PC-3 (cell line): Measurements from ENCODE around the gene CTRB2. TPM values are rescaled to one million over a fixed set of nuclear protein-coding genes. Genes with fewer than 3 reads are reported as not detected.

Experiments
- ATAC-seq: fragments of 200-7000 bp; cut with Tn5 transposase; 2 replicates; pipeline ENCODE4 v1.9.1; 2020; ENCODE audit warnings: mild to moderate bottlenecking, moderate library complexity
- BruUV-seq: library from RNA; stranded (reverse); fragments of 400-500 nt; replicated peaks from 2 replicates; lab custom pipeline; 2021; lab: Mats Ljungman, UMichigan
- CTCF ChIA-PET: fragments of 300-600 bp; sonication (Branson Sonifier 250); formaldehyde crosslinking; loops from one replicate; lab custom pipeline; 2022; ENCODE audit warnings: antibody characterized with exemption; lab: Charles Lee
- POLR2A ChIA-PET: fragments of 300-600 bp; sonication (Branson Sonifier 250); formaldehyde crosslinking; loops from one replicate; lab custom pipeline; 2022; ENCODE audit warnings: antibody characterized with exemption; ENCODE audit not compliant: unreplicated experiment; lab: Charles Lee
- DNase-seq: peaks from one replicate; pipeline ENCODE4 v3.0.0-alpha.2; 2015
- H2AFZ ChIP-seq: fragments of 300-600 bp; sonication (generic); 2 replicates; pipeline ENCODE4 v1.6.0; 2016; ENCODE audit warnings: antibody characterized with exemption, low read length
- H3F3A ChIP-seq: fragments of 300-600 bp; sonication (generic); one replicate; pipeline ENCODE4 v1.6.0; 2017; ENCODE audit warnings: antibody characterized with exemption, low read length, control low read depth, mild to moderate bottlenecking; ENCODE audit not compliant: unreplicated experiment
- H3K27ac ChIP-seq: fragments of 300-600 bp; sonication (generic); 2 replicates; pipeline ENCODE4 v1.5.1; 2016; ENCODE audit warnings: mild to moderate bottlenecking, low read length
- H3K27me3 ChIP-seq: fragments of 300-600 bp; sonication (generic); 2 replicates; pipeline ENCODE4 v1.6.1; 2016; ENCODE audit warnings: low read length, mixed read lengths
- H3K36me3 ChIP-seq: fragments of 300-600 bp; sonication (generic); 2 replicates; pipeline ENCODE4 v1.6.1; 2016; ENCODE audit warnings: low read depth, mixed run types, low read length, mixed read lengths
- H3K4me1 ChIP-seq: fragments of 300-600 bp; sonication (generic); 2 replicates; pipeline ENCODE4 v1.5.1; 2016; ENCODE audit warnings: low read length; ENCODE audit not compliant: insufficient read depth
- H3K4me2 ChIP-seq: fragments of 300-600 bp; sonication (generic); 2 replicates; pipeline ENCODE4 v1.6.0; 2016; ENCODE audit warnings: low read length
- H3K4me3 ChIP-seq: fragments of 300-600 bp; sonication (generic); 2 replicates; pipeline ENCODE4 v1.5.1; 2016; ENCODE audit warnings: mild to moderate bottlenecking, low read length, mixed read lengths
- H3K79me2 ChIP-seq: fragments of 300-600 bp; sonication (generic); 2 replicates; pipeline ENCODE4 v1.6.1; 2017; ENCODE audit warnings: low read length, mixed read lengths
- H3K9ac ChIP-seq: fragments of 300-600 bp; sonication (generic); 2 replicates; pipeline ENCODE4 v1.6.0; 2016; ENCODE audit warnings: mild to moderate bottlenecking, low read length
- H3K9me2 ChIP-seq: fragments of 300-600 bp; sonication (generic); replicated peaks from 2 replicates; pipeline ENCODE4 v1.6.1; 2016; ENCODE audit warnings: mixed run types, low read length, mixed read lengths
- H3K9me3 ChIP-seq: fragments of 300-600 bp; sonication (generic); 2 replicates; pipeline ENCODE4 v1.6.1; 2016; ENCODE audit warnings: low read length, mixed read lengths
- H4K20me1 ChIP-seq: fragments of 300-600 bp; sonication (generic); 2 replicates; pipeline ENCODE4 v1.6.1; 2016; ENCODE audit warnings: low read length, mixed read lengths
- EZH2 ChIP-seq: fragments of 300-600 bp; sonication (generic); IDR thresholded peaks from one replicate; pipeline ENCODE4 v1.6.1; 2017; ENCODE audit warnings: antibody characterized with exemption, mild to moderate bottlenecking, low read length; ENCODE audit not compliant: unreplicated experiment
- EZH2phosphoT487 ChIP-seq: fragments of 300-600 bp; sonication (generic); IDR thresholded peaks from 2 replicates; pipeline ENCODE4 v1.6.1; 2018; ENCODE audit warnings: mild to moderate bottlenecking, antibody characterized with exemption, low read length, borderline replicate concordance
- intact Hi-C: fragments of 100-400 bp; cut with micrococcal nuclease; formaldehyde crosslinking; loops from 2 replicates; pipeline ENCODE4 v1.9.0; 2023
- total RNA-seq: library from RNA; depleted of rRNA; stranded (reverse); fragments of >200 nt; gene quantifications from 2 replicates; pipeline ENCODE4 v1.2.3, GENCODE V29; 2014
- TF ChIP-seq, protein P1 (sequence below): fragments of 300-600 bp; sonication (generic); conservative IDR thresholded peaks from 2 replicates; pipeline ENCODE4 v1.5.1; 2017; ENCODE audit warnings: antibody characterized with exemption, low read depth, mild to moderate bottlenecking, low read length

Gene CTRB2
- total RNA-seq, 1 experiment from 2014 or later: not detected

DNA sequence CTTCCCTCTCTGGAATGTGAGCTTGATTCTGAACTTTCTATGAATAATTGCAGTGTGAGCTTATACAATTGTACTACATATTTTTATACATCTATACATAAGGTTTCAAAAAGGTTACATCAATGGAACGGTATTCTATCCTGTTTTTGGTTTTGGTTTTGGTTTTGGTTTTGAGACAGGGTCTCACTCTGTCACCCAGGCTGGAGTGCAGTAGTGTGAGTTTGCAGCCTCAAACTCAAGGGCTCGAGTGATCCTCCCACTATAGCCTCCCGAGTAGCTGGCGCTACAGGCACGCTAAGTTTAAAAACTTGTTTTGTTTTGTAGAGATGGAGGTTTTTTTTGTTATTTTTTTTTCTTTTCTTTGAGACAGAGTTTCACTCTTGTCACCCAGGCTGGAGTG is 12.9 kb upstream of the CTRB2 start:
- Histone ChIP-seq H3K9ac (no peak overlapping the region), H3K27me3 (no peaks in the 10 kb centered on the region), H4K20me1 (no peaks in the 10 kb centered on the region), H3K36me3 (no peaks in the 10 kb centered on the region), H3K9me3 (no peaks in the 10 kb centered on the region), H3K79me2 (no peaks in the 10 kb centered on the region), H3F3A (no peaks in the 10 kb centered on the region), H2AFZ (no peak overlapping the region), H3K4me2 (no peak overlapping the region), H3K4me1 (no peaks in the 10 kb centered on the region), H3K4me3 (no peak overlapping the region), H3K27ac (no peak overlapping the region), H3K9me2 (no peaks in the 10 kb centered on the region)
- ATAC-seq (no peak), DNase-seq (no peak)
- BruUV-seq: no TSS peak
- CTCF ChIA-PET: no interaction called here
- POLR2A ChIA-PET: no interaction called here
- TF ChIP-seq EZH2 (no peak), EZH2phosphoT487 (no peak)
- TF ChIP-seq, protein P1, sequence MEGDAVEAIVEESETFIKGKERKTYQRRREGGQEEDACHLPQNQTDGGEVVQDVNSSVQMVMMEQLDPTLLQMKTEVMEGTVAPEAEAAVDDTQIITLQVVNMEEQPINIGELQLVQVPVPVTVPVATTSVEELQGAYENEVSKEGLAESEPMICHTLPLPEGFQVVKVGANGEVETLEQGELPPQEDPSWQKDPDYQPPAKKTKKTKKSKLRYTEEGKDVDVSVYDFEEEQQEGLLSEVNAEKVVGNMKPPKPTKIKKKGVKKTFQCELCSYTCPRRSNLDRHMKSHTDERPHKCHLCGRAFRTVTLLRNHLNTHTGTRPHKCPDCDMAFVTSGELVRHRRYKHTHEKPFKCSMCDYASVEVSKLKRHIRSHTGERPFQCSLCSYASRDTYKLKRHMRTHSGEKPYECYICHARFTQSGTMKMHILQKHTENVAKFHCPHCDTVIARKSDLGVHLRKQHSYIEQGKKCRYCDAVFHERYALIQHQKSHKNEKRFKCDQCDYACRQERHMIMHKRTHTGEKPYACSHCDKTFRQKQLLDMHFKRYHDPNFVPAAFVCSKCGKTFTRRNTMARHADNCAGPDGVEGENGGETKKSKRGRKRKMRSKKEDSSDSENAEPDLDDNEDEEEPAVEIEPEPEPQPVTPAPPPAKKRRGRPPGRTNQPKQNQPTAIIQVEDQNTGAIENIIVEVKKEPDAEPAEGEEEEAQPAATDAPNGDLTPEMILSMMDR: no peak
- intact Hi-C loops: no loop called here

DNA sequence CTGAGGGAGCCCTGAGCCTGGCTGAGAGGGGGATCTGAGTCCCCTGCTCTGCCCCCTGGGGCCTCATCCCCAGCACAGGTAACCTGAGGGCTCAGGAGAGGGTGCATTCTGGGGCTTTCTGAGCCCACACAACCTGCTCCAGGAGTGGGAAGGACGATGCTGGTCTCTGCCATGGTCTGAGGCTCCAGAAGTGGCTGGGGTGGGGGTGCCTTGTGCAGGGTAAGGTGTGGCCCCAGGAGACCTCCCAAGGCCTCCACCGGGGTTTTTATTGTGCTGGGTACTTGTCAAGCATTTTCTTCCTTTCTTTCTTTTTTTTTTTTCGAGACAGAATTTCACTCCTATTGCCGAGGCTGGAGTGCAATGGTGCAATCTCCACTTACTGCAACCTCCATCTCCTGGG is 12.1 kb upstream of the CTRB2 start:
- Histone ChIP-seq H3K79me2 (no peaks in the 10 kb centered on the region), H3K4me1 (no peaks in the 10 kb centered on the region), H3K4me2 (no peak overlapping the region), H3K9me3 (no peaks in the 10 kb centered on the region), H3K36me3 (no peaks in the 10 kb centered on the region), H3K9me2 (no peaks in the 10 kb centered on the region), H3K9ac (no peak overlapping the region), H4K20me1 (no peaks in the 10 kb centered on the region), H3K4me3 (no peak overlapping the region), H3K27ac (no peak overlapping the region), H2AFZ (no peak overlapping the region), H3F3A (no peaks in the 10 kb centered on the region), H3K27me3 (no peaks in the 10 kb centered on the region)
- ChIA-PET CTCF (no interaction called here), POLR2A (no interaction called here)
- intact Hi-C loops: no loop called here
- ATAC-seq: no peak
- no peak for DNase-seq
- BruUV-seq: no TSS peak
- TF ChIP-seq EZH2 (no peak), EZH2phosphoT487 (no peak)
- TF ChIP-seq, protein P1: no peak

DNA sequence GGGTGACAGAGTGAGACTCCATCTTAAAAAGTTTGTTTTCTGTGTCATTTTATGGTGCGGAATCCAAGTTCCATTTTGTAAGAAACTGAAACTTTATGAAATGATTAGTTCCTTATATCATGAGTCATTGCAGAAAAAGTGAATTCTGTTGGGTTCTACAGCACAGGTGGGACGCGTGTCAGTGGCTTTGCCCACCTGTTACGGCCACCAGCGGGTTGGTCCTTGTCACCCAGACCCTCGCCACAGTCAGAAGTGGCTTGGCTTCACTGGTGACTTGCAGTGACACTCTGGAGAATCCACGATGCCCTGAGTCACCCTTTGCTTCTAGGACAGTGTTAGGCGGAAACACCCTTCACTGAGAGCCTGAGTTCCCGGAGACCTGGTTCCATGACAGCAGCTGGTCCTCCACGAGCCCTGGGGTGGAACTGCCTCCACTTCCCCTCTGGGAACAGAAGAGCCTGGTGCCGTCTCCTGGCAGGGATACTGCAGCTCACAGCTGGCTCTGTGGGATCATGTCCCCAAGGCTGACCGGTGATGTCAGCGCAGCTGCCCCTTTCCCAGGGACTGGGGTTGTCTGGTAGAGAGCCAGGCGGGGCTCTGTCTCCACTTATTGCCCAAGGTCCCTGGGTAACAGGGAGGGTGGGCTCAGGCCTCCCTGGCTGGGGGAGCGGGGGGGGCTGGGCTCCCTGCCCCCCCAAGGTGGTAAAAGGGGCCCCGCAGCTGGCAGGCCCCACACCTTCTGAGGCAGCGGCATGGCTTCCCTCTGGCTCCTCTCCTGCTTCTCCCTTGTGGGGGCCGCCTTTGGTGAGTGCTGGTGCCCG is 11.5 kb upstream of the CTRB2 start, which contains the start of gene CTRB1:
CTRB1 (plus strand) TSS at position 733 of the 821 bp plus-strand sequence; CDS start at position 753, 20 bp downstream.
- no peak within 1 kb of the TSS for H3K27ac ChIP-seq
- no peaks in the 10 kb centered on the region for H3F3A ChIP-seq
- no peaks in the 10 kb centered on the region for H3K27me3 ChIP-seq
- ATAC-seq (no peak), DNase-seq (no peak)
- H3K4me1 ChIP-seq: no peaks in the 10 kb centered on the region
- intact Hi-C loops: no loop called here
- no peaks in the 10 kb centered on the region for H3K36me3 ChIP-seq
- TF ChIP-seq EZH2: no peak
- TF ChIP-seq, protein P1: no peak
- no peak for TF ChIP-seq EZH2phosphoT487
- BruUV-seq: no TSS peak
- H4K20me1 ChIP-seq: no peaks in the 10 kb centered on the region
- ChIA-PET POLR2A (no interaction called here), CTCF (no interaction called here)
- no peaks in the 10 kb centered on the region for H3K9me2 ChIP-seq
- no peak within 1 kb of the TSS for H3K4me2 ChIP-seq
- no peak within 1 kb of the TSS for H2AFZ ChIP-seq
- H3K9me3 ChIP-seq: no peaks in the 10 kb centered on the region
- H3K9ac ChIP-seq: no peak within 1 kb of the TSS
- no peak within 1 kb of the TSS for H3K4me3 ChIP-seq
- H3K79me2 ChIP-seq: no peaks in the 10 kb centered on the region
